Fibroblast of skin of right biceps (primary cell): ENCODE results near the gene DENR.
"Not testable (repeated sequence)": the region's sequence is repeated elsewhere in the genome, so short reads cannot be mapped to it uniquely, and the experiment has no call there.

Experiments
- DNase-seq: peaks from one replicate; pipeline ENCODE4 v3.0.0-alpha.2; 2013

The DENR gene, protein sequence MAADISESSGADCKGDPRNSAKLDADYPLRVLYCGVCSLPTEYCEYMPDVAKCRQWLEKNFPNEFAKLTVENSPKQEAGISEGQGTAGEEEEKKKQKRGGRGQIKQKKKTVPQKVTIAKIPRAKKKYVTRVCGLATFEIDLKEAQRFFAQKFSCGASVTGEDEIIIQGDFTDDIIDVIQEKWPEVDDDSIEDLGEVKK

DNA sequence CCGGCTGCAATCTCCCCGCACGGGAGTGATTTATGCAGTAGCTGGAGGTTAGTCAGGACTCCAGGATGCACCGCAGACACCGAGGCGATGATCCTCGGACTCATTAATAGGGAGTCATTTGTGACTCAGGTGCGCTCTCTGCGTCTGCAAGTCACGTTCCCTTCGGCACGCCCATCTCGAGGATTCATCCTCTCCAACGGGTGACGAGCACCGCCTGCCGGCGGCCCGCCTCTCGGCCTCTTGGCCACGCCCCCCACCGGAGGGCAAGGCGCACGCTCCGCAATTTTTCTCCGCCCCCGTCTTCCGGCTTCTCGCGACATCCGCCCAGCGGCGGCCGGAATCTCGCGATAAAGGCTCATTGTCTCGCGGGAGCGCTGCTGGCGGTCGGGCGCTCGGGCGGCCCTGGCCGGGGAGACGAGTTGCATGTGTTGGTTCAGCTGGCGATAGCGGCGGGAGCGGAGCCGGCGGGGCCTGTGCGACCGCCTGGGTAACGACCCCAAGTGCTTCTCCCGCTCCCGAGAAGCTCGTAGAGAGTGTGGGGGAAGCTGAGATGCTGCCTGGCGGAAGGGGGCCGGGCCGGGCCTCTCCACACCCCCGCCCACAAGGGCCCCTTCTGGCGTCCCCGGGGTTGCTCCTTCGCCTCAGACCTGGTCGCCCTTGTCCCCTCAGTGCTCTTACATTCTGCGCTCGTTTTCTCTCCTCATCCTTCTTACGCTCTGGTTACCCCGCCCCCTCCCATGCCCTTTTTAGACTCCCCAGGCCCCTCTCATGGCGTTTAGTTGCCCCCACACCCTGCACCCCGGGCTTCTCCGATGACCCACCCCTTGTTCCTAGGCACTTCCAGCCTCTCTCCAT lies at the start of gene DENR:
DENR (plus strand) TSS at position 361 of the 855 bp plus-strand sequence. CDS start 878 bp downstream, outside the sequence.
- DNase-seq = peak; percentile 98

DNA sequence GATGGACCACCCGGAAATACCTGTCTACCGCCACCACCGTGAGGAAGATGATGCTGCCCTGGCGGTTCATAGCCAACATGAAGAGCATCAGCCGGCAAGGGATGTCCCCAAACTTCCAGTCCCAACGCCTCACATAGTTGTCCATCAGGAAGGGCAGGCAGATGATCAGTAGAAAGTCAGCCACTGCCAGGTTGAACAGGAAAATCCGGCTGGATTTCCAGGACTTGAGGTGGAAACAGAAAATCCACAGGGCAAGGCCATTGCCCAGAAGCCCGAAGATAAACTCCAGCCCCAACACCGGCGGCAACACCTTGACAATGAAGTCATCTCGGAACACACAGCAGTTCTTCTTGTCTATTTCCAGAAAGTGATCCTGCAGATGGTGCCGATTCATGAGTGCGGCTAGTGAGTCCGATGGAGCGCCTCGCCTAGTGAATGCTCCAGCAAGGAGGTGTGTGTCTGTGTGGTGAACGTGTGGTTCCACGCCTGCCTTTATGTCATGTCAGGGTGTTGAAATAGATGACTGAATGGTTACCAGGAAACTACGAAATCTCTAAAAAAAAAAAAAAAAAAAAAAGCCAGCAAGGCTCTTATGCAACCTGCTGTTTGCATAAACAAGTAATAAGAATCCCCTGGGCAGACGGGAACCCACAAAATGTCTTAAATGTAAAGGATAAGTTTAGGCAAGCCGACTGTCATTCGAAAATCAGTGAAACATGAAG lies 49.6 kb upstream of the DENR start, which contains the start of gene HCAR2:
HCAR2 (minus strand) TSS at position 468 of the 722 bp plus-strand sequence; CDS start at position 394, 74 bp downstream.
- DNase-seq = not testable (repeated sequence)

DNA sequence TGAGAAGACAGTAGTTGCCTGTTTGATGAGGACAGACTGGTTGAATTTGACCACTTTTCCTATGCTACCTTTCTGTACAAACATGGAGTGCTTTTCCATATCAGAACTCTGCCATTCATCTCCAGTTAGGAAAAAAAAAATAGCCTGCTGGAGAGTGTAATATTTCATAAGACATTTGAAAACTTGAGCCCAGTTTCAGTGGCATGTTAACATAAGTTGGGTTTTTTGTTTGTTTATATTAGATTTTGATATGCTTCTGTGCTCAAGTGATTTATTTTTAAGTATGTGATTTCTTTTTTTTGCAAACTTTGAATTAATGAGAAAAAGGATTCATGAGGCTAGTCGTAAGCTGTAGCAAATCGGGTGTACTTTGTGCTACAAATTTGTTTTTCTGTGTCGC lies 48.8 kb upstream of the DENR start:
- not testable (repeated sequence) for DNase-seq

DNA sequence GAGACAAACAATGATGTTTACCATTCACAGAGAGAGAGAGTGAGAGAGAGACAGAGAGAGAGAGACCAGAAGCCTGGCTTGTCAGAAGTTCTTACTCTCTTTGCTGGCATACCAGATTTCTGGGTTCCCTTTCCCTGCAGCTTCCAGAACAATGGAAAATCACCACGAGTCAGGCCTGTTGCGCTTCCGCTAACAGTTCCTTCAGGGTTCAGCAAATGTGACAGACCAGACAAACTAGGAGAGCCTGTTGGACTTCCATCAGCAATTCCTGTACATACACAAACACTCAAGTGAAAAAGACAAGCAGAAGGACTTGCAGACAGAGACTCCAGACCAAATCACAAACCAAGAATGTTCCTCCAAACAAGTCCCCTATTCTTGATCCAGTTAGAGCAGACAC lies 43.3 kb upstream of the DENR start:
- not testable (repeated sequence) for DNase-seq

DNA sequence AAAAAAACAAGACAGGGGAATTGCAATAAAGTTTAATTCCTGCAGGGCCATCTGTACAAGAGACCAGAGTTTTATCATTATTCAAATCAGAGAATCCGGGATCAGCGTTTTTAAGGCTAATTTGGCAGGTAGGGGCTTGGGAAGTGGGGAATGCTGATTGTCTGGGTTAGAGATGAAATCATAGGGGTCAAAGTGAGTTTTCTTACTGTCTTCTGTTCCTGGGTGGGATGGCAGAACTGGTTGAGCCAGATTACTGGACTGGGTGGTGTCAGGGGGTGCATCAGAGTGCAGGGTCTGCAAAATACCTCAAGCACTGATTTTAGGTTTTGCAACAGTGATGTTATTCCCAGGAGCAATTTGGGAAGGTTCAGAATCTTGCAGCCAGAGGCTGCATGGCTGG lies 42.3 kb upstream of the DENR start:
- not testable (repeated sequence) for DNase-seq

DNA sequence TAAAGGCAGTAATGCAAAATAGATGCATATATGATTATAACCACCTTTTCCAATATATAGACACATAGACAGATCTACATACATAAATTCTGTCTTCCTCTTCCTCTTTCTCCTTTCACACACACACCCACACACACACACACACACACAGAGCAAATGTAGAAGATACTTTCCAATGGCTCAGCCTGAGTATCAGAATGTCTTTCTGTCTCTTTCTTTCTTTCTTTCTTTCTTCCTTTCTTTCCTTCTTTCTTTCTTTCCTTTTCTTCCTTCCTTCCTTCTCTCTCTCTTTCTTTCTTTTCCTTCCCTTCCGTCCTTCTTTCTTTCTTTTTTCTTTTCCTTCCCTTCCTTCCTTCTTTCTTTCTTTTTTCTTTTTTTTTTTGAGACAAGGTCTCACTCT lies 41.4 kb upstream of the DENR start:
- DNase-seq = not testable (repeated sequence)

DNA sequence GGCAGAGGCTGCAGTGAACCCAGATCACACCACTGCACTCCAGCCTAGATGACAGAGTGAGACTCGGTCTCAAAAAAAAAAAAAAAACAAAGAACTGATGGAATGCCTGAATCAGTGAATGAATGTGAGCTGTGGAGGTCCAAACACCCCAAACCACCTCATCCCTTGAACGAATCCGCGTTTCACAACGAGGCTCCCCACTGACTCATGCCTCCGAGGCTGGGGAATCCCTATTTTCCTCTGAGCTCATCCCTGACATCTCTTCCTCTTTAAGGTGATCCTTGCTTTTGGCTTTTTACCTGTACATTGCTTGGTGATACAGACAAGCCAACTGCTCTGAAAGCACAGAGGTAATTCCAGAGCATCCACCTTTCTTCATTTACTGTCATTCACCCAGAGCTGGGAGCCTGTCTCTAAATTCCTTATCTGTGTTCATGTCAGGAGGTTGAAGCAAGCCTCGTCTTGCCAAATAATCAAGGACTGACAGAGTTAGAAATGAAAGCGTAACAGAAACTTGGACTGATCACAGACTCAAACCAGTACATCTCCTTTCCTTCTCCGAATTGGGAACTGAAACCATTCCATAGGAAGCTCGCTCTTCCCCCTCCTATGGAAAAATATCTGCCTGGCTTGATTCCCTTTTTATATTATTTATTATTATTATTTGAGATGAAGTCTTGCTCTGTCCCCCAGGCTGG lies 39.0 kb upstream of the DENR start:
- DNase-seq = not testable (repeated sequence)

DNA sequence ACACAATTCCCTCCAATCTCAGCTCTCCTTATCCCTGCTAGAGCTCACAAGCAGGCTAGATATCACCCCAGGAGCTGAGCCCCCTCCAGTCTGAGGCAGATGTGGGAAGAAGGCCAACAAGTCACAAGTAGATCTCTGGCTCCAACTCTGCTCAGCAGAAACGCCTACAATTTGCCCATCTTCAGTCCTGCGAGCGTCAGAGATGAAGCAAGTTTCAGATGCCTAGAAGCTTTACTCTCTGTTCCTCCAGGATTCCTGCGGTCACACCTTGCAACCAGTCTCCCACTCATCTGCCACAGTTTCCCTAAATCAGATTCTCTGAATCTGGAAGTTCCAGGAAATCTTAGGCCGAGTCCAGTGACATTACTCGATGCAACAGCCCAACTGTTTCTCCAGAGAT lies 37.4 kb upstream of the DENR start:
- DNase-seq = not testable (repeated sequence)

DNA sequence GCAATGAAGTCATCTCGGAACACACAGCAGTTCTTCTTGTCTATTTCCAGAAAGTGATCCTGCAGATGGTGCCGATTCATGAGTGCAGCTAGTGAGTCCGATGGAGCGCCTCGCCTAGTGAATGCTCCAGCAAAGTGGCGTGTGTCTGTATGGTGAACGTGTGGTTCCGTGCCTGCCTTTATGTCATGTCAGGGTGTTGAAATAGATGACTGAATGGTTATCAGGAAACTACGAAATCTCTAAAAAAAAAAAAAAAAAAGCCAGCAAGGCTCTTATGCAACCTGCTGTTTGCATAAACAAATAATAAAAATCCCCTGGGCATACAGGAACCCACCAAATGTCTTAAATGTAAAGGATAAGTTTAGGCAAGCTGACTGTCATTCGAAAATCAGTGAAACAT lies 36.0 kb upstream of the DENR start, which contains the start of gene HCAR3:
HCAR3 (minus strand) TSS at position 154 of the 400 bp plus-strand sequence; CDS start at position 80, 74 bp downstream.
- DNase-seq = not testable (repeated sequence)

DNA sequence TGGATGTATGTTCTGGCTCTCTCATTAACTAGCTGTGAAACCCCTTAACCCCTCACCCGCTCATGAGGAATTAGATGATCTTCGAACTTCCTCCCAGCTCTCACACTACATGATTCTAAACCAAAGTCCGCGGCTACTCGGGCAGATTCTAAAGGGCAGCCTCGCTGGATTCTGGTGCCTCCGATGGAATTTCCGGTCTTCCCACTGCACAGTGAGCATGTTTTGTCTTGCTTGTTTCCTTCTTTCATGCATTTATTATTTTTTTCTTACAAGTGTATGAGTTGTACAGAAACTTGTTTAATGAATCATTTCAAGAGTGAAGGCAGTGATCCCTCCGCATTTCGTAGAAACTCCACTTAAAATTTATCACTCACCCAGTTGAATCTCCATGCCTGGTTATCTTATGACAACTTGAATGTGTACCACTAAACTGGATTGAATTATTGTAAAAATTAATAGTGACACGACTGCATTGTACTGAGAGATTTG lies 31.5 kb upstream of the DENR start:
- DNase-seq = peak; percentile 5

DNA sequence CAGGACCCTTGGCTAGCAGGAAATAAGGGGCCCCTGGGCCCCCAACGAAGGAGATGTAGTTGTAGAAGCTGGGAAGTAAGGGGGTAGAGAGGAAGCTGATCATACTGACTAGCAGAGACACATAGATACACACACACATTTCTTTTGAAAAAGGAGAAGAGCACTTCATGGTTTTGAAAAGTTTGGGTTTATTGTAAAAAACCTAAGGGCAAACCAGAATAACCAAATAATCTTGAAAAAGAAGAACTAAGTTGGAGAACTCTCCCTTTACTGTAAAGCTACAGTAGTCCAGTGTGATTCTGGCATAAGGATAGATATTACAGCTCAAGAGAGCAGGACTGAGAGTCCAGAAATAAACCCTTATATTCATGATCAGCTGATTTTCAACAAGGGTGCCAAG lies 30.2 kb upstream of the DENR start:
- DNase-seq = no peak

DNA sequence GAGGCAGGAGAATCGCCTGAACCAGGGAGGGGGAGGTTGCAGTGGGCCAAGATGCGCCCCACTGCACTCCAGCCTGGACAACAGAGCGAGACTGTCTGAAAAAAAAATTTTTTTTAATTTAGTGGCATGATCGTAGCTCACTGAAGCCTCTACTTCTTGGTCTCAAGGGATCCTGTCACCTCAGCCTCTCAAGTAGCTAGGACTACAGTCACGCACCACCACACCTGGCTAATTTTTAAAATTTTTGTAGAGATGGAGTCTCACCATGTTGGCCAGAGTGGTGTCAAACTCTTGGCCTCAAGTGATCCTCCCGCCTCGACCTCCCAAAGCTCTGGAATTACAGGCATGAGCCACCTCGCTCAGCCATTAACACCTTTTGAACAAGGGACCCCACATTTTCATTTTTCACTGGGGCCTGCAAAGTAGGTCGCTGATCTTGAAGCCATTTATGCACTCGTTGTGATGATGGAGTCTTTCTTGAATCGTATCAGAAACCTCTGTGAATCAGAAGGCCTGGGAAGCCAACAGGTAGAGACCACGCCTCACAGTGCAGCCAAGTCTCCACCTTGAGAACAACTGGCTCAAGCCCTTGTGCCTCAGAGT lies 27.9 kb upstream of the DENR start:
- DNase-seq = no peak

DNA sequence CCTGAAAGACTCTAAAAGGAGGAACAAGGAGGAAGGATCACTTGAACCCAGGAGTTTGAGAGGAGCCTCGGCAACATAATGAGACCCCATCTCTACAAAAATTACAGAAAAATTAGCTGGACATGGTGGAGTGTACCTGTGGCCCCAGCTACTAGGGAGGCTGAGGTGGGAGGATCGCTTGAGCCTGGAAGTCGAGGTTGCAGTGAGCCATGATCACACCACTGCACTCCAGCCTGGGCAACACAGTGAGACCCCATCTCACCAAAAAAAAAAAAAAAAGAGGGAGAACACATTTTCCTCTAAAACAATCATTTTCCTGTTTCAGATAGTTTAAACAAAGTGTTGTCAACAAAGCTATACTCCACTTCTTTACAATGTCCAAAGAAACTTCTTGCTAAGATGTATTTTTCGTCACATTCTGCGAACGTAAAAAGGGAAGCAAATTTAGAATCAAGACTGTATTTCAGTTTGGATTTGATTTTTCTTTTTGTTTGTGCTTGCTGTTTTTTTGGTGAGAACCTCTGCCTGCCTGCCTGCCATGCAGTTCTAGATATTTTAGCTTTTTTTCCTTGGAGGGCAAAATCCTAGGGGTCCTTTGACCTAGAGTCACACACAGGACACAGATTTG lies 27.1 kb upstream of the DENR start:
- DNase-seq = no peak

DNA sequence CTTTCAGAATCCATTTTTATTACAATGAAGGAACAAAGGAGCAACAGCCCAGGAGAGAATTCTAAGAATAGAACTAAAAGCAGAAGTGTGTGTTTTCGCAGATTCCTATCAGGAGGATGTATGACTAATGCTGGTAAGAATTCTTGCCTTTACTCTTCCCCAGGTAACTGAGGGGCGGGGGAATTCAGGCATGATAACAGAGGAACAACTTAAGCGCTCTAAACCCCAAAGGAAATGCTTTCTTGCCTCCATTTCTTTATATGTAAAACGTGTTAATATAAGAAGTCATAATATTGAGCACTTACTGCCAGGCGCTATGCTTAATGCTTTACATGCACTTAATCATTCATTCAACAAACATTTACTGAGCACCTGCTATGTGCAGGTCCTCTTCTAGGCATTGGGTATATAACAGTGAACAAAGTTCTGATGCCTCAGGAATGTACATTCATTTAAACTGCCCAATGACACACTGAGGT lies 26.5 kb upstream of the DENR start:
- DNase-seq = peak; percentile 4

DNA sequence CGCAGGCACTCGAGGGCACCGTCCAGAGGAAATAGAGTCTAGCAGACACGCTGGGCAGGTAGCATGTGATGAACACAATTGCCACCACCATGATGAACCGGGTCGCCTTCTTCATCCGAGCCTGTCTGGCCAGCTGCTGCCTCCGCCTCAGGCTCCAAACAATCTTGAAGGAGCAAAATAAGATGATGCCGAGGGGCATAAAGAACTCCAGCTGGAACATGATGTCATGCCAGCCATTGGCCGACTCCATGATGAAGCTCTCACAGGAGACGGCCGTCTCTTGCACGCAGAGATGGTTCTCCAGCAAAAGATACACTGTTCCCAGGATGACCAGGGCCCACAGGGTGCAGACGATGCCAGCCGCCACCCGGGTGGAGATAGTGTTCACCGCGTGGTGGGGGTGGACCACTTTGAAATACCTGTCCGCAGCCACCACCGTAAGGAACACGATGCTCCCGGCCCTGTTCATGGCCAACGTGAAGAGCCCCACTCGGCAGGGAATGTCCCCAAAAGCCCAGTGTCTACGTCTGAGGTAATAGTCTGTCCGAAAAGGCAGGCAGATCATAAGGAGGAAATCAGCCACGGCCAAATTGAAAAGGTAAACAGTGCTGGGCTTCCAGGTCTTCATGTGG lies 22.9 kb upstream of the DENR start:
- no peak for DNase-seq

DNA sequence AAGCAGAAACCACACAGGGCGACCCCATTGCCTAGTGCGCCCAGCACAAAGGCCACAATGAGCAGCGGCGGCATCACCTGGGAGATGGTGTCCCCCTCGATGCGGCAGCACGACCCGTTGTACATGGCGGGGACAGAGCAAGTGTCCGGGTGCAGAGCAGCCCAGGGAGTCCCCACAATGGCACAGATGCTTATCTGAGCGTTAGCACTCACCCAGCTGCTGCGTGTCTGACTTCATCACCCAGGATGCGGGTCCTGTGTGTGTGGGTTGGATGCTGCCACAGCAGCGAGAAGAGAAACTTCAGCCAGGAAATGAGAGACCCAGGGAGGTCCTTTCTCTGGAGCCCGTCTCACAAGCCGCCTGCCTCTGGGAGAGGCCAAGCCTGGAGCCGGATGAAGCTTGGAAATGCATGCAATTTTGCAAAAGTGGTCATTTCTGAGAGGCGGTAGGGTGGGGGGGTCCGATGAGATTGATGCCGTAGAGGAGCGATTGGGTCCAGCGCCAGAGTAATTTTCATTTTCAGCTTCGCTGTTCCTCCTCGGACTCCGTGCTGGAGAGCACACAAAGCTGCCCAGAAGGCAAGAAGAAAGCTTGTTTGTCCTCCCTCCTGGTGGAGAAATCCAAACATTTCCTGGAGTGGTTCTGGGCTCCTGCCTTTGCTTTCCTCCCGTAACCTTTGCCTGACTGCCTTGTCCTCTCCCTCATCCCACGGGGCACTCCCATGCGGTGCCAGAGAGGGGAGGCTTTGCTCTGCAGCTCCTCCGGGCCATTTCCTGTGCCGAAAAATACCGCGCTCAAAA lies 22.2 kb upstream of the DENR start, which contains the start of gene HCAR1:
HCAR1 (minus strand) TSS at position 630 of the 800 bp plus-strand sequence; CDS start at position 125, 505 bp downstream.
- no peak for DNase-seq

DNA sequence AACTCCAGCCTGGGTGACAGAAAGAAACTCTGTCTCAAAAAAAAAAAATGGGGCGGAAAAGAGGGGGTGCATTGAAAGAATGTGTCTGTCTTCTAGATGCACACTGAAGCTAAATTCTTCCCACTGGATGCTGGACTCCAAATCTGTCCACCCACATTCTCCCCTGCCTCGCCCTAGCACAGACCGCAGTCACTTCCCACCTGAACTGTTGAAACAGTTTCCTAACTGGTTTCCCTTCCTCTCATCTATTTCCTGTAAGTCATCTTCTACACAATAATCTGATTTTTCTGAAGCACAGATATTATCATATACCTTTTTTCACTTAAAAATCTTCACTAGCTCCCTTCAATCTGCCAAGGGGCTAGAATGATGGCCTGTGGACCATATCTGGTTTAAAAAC lies 20.5 kb upstream of the DENR start:
- DNase-seq = no peak

DNA sequence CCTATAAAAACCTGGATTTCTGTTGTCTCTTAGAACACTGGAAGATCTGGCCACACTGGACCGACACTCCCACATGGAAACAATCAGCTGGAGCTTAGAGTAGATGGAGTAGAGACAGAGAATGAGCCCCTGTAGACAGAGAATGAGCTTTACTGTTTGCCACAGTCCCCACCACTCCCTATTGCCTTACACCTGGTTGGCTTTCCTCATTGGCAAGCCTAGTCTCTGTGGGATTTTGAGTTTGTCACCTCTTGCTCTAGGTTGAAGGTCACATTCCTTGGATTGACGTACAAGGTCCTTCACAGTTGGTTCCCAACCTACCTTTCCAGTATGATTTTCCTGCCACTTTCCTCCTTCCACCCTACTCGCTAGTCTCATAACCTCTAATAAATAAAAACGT lies 20.0 kb upstream of the DENR start:
- no peak for DNase-seq

DNA sequence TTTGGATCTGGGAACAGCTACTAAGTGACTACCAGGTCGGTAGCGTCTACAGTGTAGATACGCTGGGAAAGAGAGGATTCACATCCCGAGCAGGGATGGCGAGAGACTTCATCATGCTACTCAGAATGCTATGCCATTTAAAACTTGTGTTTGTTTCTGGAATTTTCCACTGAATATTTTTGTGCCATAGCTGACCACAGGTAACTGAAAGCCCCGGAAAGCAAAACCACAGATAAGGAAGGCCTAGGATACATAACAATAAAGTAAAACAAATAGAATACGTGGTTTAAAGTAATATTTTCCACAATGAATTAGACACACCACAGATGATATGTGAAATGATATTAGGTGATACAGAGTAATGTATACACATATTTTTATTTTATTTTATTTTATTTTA lies 14.1 kb upstream of the DENR start:
- DNase-seq = no peak

DNA sequence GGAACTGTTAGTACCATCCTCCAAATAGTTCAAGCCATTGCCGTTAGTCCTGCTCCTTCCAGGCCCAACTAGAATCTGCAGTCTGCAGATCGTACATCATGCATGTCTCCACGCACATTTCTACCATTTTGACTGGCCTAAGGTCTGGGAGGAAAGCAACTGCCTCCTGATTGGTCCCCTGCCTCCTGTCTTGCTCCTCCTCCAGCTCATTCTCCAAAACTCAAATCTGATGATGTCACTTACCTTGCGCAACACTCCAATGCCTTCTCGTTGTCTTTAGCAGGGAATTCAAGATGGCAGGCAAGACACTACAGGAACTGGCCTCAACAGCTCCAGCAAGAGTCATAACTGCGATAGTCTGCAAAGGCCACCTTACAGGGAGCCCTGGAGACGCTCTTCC lies 12.3 kb upstream of the DENR start:
- peak; percentile 14 for DNase-seq
